C1 segment of cervical spinal cord (tissue), 14 donors: ENCODE data around the gene AKIP1.
A peak's percentile ranks its signal among the peaks of the same experiment; 100 is the strongest.

ENCODE experiments used
- DNase-seq, 14 donors: peaks; one replicate each; lab custom pipeline; 2025; lab: John Stamatoyannopoulos, UW

AKIP1 gene

GRCh38 chr11:8959546-8960166 is 48.7 kb downstream of the AKIP1 start:
- peak in 3 of 14 donors; percentile 2 to 34 (median 6) for DNase-seq

GRCh38 chr11:8961401-8961800 is 50.4 kb downstream of the AKIP1 start:
- no peak for DNase-seq

- no peak for DNase-seq
Observed at GRCh38 chr11:8962841-8963240, 51.9 kb downstream of the AKIP1 start.

- peak in 5 of 14 donors; percentile 24 to 94 (median 84) for DNase-seq
Observed at GRCh38 chr11:8963569-8964323, 52.8 kb downstream of the AKIP1 start.

- peak; percentile 75 to 95 (median 86) for DNase-seq
Observed at GRCh38 chr11:8964324-8965320, 53.6 kb downstream of the AKIP1 start, which contains the start of gene TMEM9B. Gene TMEM9B, minus strand, starts transcription at chr11:8964442. Its CDS starts 129 bp downstream, at chr11:8964313.

GRCh38 chr11:8967184-8967583 is 56.2 kb downstream of the AKIP1 start:
- no peak for DNase-seq
